HG02763 (cell line): ENCODE data around the gene SLC19A2.

ENCODE experiments used
- ATAC-seq: cut with Tn5 transposase; IDR thresholded peaks from one replicate; pipeline ENCODE4 v1.9.1; 2021; ENCODE audit warnings: mild to moderate bottlenecking, moderate library complexity; ENCODE audit not compliant: unreplicated experiment

SLC19A2 gene

GRCh38 chr1:169414952-169415351, 70.8 kb downstream of the SLC19A2 start:
- ATAC-seq, result no peak
